Activated CD4-positive, alpha-beta T cell treated with anti-CD3 and anti-CD28 coated beads, Interleukin-2, amount 10 ng/mL, durations not matched to agents 7 days and 5 days (primary cell): ENCODE results near the gene AASS. TPM values are rescaled to one million over a fixed set of nuclear protein-coding genes. Genes with fewer than 3 reads are reported as not detected.
"Not testable (repeated sequence)": the region's sequence is repeated elsewhere in the genome, so short reads cannot be mapped to it uniquely, and the experiment has no call there.

Experiments
- CTCF ChIA-PET: fragments of 350-600 bp; sonication (Branson Sonifier 250); formaldehyde crosslinking; loops from one replicate; lab custom pipeline; 2021; ENCODE audit warnings: antibody characterized with exemption; lab: Charles Lee
- POLR2A ChIA-PET: fragments of 350-600 bp; sonication (Branson Sonifier 250); formaldehyde crosslinking; loops from one replicate; lab custom pipeline; 2021; ENCODE audit warnings: antibody characterized with exemption; lab: Charles Lee
- DNase-seq: peaks from one replicate; pipeline ENCODE4 v3.0.0-alpha.2; 2020
- H3K27ac Mint-ChIP-seq: one replicate; pipeline ENCODE4 v1.8.0; 2021; ENCODE audit warnings: mild to moderate bottlenecking, moderate library complexity, mixed read lengths
- H3K27me3 Mint-ChIP-seq: one replicate; pipeline ENCODE4 v1.8.0; 2021; ENCODE audit warnings: mixed read lengths
- H3K36me3 Mint-ChIP-seq: one replicate; pipeline ENCODE4 v1.8.0; 2021; ENCODE audit warnings: low read depth, mixed read lengths
- H3K4me1 Mint-ChIP-seq: one replicate; pipeline ENCODE4 v1.8.0; 2021; ENCODE audit warnings: mixed read lengths
- H3K4me3 Mint-ChIP-seq: one replicate; pipeline ENCODE4 v1.8.0; 2021; ENCODE audit warnings: mild to moderate bottlenecking, moderate library complexity, mixed read lengths
- H3K9me3 Mint-ChIP-seq: one replicate; pipeline ENCODE4 v1.8.0; 2021; ENCODE audit warnings: mixed read lengths
- total RNA-seq, 2 experiments: library from RNA; stranded (reverse); gene quantifications; one replicate each; pipeline ENCODE4 v1.2.3, GENCODE V29; 2021

Gene AASS
- total RNA-seq, result under 1 TPM; 0.62 to 0.84 TPM

DNA sequence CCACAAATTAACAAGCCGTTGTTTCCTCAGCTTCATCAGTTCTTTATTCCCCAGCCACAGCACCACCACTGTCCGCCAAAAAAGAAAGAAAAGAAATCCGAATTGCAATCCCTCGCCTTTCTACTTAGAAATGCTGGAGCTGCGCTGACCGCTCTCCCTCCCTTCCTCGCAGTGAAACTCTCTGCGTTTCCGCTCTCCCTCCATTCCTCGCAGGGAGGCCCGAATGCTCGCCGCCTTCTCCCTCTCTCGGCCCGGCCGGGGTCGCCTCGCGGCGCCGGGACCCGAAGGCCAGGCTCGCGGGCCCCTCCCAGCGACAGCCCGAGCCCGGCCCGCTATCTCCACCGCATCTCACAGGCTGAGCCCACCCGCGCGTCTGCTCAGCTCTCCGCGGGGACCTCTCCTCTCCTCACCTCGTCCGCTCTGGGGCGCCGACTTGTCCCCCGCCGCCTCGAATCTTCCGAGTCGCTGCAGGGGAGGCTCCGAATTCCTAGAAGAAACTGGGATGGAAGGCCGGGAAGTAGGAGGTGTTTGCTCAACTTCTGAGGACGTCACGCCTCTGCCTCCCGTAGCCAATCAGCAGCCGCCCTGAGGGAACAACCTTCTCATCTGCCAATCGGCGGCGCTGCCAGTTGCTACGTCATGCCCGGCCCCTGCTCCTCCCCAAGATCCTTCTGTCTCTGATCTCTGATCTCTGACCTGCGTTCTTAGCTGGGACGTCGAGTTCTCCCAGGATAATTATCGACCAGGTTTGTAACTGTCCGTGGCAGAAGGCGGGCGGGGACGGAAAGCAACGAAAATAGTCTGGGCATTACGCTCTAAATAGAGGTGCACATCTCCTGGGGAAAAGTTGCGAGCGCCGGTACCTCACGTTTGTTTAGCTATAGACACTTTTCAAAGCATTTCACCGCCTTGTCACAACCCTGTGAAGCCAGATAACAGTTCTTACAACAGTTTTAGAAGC, at the start of gene AASS:
TSS of gene AASS (minus strand) at position 499 of the 961 bp plus-strand sequence. CDS start 10,523 bp downstream, outside the sequence.
- peak; percentile 84 for DNase-seq
- Mint-ChIP-seq H3K9me3 (no peaks in the 10 kb centered on the region), H3K27ac (peak within 1 kb of the TSS; percentile 51), H3K27me3 (peaks cover 32% of the 10 kb centered on the region), H3K4me3 (peak within 1 kb of the TSS; percentile 86), H3K4me1 (peaks cover 19% of the 10 kb centered on the region), H3K36me3 (no peaks in the 10 kb centered on the region)
- CTCF ChIA-PET, result no interaction called here
- POLR2A ChIA-PET, result no interaction called here

DNA sequence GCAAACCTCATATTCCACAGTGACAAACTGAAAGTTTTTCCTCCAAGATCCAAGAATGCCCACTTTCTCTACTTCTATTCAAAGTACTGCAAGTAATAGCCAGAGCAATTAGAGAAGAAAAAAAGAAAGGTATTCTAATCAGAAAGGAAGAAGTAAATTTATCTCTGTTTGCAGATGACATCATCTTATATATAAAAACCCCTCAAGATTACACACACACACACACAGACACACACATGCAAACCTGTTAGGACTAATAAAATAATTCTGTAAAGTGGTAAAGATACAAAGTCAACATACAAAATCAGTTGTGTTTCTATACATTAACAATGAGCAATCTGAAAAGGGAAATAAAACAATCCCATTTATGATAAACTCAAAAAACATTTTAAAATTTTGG, 44.7 kb upstream of the AASS start:
- H3K27ac Mint-ChIP-seq, result no peak overlapping the region
- H3K4me3 Mint-ChIP-seq, result no peak overlapping the region
- CTCF ChIA-PET, result no interaction called here
- POLR2A ChIA-PET, result interaction anchor here (0.7 kb wide), 1 partner anchor 118 kb away, joined by 3 read pairs; no protein-coding TSS in a partner anchor
- H3K36me3 Mint-ChIP-seq, result no peaks in the 10 kb centered on the region
- H3K4me1 Mint-ChIP-seq, result no peaks in the 10 kb centered on the region
- DNase-seq, result no peak
- no peaks in the 10 kb centered on the region for H3K27me3 Mint-ChIP-seq
- no peaks in the 10 kb centered on the region for H3K9me3 Mint-ChIP-seq

DNA sequence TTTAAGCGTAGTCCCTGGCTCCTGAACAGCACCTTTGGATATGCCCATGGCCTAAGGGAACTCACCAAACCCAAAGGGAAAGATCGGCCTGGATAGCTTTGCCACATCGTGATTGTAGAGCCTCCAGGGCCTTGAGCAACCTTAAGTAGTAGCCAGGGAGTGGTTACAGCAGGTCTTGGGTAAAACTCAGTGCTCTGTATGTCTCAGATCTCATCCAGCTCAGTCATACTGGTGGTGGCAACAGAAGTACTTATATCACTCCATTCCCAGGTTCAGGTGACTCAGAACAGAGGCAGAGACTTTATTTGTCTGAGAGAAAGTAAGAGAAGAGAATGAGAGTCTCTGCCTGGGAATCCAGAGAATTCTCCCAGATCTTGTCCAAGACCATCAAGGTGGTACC, 39.1 kb upstream of the AASS start:
- no peaks in the 10 kb centered on the region for H3K36me3 Mint-ChIP-seq
- ChIA-PET CTCF (no interaction called here), POLR2A (no interaction called here)
- H3K9me3 Mint-ChIP-seq, result no peaks in the 10 kb centered on the region
- no peaks in the 10 kb centered on the region for H3K27me3 Mint-ChIP-seq
- H3K27ac Mint-ChIP-seq, result no peak overlapping the region
- H3K4me3 Mint-ChIP-seq, result no peak overlapping the region
- DNase-seq, result no peak
- H3K4me1 Mint-ChIP-seq, result no peaks in the 10 kb centered on the region

- Mint-ChIP-seq H3K36me3 (no peaks in the 10 kb centered on the region), H3K4me3 (no peak overlapping the region), H3K9me3 (no peaks in the 10 kb centered on the region), H3K4me1 (no peaks in the 10 kb centered on the region), H3K27me3 (no peaks in the 10 kb centered on the region), H3K27ac (no peak overlapping the region)
- DNase-seq, result no peak
- CTCF ChIA-PET, result no interaction called here
- POLR2A ChIA-PET, result no interaction called here
Measured at GRCh38 chr7:122182081-122182480, 38.0 kb upstream of the AASS start.

DNA sequence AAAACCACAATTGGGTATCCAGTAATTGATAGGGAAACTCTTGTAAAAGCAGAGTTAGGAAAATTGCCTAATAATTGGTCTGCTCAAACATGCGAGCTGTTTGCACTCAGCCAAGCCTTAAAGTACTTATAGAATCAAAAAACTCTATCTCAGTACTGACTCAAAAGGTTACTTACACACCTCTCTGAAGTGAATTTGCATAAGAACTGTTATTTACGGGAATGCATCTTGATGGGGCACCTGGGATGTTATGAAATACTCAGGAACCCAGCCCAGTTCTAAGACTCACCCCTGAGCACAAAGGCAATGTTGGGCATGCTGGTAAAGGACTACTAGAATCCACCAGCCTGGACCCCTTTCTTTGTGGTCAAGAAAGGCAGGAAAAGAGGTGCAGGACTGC, 28.1 kb upstream of the AASS start:
- POLR2A ChIA-PET, CTCF ChIA-PET, H3K36me3 Mint-ChIP-seq, H3K9me3 Mint-ChIP-seq, DNase-seq, H3K27me3 Mint-ChIP-seq, H3K27ac Mint-ChIP-seq, H3K4me3 Mint-ChIP-seq, H3K4me1 Mint-ChIP-seq: not testable (repeated sequence)

GRCh38 chr7:122166740-122167139, 22.7 kb upstream of the AASS start:
- no peaks in the 10 kb centered on the region for H3K36me3 Mint-ChIP-seq
- no peaks in the 10 kb centered on the region for H3K4me1 Mint-ChIP-seq
- H3K9me3 Mint-ChIP-seq, result no peaks in the 10 kb centered on the region
- no peaks in the 10 kb centered on the region for H3K27me3 Mint-ChIP-seq
- ChIA-PET CTCF (no interaction called here), POLR2A (no interaction called here)
- no peak overlapping the region for H3K27ac Mint-ChIP-seq
- DNase-seq, result no peak
- no peak overlapping the region for H3K4me3 Mint-ChIP-seq

GRCh38 chr7:122166275-122166674, 22.2 kb upstream of the AASS start:
- ChIA-PET POLR2A (no interaction called here), CTCF (no interaction called here)
- Mint-ChIP-seq H3K4me3 (no peak overlapping the region), H3K36me3 (no peaks in the 10 kb centered on the region), H3K9me3 (no peaks in the 10 kb centered on the region), H3K4me1 (no peaks in the 10 kb centered on the region), H3K27ac (no peak overlapping the region), H3K27me3 (no peaks in the 10 kb centered on the region)
- DNase-seq, result no peak

DNA sequence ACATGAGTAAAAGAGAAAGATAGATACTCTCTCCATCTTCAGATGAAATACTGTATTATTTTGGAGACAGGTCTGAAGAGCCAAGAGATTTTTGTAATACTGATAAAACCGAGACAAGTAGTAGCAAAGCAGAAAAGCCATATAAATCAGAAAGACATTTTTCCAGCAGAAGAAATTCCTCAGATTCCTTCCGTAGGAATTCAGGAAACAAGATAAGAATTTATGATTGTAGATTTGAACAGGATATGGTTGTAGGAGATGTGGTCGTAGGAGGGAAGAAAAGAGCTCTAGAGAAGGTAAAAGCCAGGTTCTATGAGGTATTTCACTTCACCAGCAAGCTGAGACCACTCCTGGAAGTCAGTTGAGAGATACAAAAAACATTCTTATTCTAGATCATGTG, 17.6 kb upstream of the AASS start:
- H3K4me1 Mint-ChIP-seq, result no peaks in the 10 kb centered on the region
- no peak overlapping the region for H3K4me3 Mint-ChIP-seq
- no peaks in the 10 kb centered on the region for H3K27me3 Mint-ChIP-seq
- ChIA-PET POLR2A (no interaction called here), CTCF (no interaction called here)
- no peaks in the 10 kb centered on the region for H3K36me3 Mint-ChIP-seq
- no peaks in the 10 kb centered on the region for H3K9me3 Mint-ChIP-seq
- no peak overlapping the region for H3K27ac Mint-ChIP-seq
- no peak for DNase-seq

DNA sequence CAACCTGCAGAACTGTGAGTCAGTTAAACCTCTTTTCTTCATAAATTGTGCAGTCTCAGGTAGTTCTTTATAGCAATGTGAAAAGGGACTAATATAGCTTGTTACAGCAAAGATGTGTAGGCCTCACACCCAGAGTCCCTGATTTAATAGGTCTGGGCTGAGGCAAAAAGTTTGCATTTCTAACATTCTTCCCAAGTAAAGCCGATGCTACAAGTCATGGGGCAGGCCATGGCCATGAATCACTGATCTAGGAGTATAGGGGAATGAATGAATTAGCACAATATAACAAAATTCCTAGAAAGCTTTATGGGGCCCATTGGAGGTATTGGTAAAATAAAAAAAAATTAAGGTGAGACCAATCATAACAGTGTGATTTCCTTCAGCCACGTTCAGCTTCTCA, 11.5 kb upstream of the AASS start:
- POLR2A ChIA-PET, result no interaction called here
- no peak overlapping the region for H3K4me3 Mint-ChIP-seq
- no peaks in the 10 kb centered on the region for H3K36me3 Mint-ChIP-seq
- H3K9me3 Mint-ChIP-seq, result no peaks in the 10 kb centered on the region
- no peak for DNase-seq
- H3K27ac Mint-ChIP-seq, result no peak overlapping the region
- CTCF ChIA-PET, result no interaction called here
- no peaks in the 10 kb centered on the region for H3K27me3 Mint-ChIP-seq
- H3K4me1 Mint-ChIP-seq, result no peaks in the 10 kb centered on the region

DNA sequence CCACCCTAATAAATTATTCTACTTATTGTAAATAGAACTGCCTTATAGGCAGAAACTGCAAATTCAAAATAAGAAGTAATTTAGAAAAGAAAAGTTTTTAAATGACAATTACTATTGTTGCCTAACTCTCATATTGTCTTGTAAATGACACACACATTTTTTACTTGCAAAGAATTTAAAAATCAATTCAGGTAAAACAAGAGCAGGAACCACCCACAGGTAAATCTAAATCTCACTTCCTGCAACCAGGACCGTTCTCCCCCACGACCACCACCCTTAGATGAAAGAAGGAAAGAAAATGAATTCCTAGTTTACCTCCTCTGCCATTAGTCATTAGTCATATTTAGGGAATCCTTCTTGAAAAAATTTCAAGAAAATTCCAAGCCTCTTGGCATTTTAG, 4.8 kb upstream of the AASS start:
- Mint-ChIP-seq H3K4me3 (no peak overlapping the region), H3K4me1 (peaks cover 11% of the 10 kb centered on the region), H3K27me3 (peaks cover 11% of the 10 kb centered on the region), H3K36me3 (no peaks in the 10 kb centered on the region), H3K27ac (no peak overlapping the region), H3K9me3 (no peaks in the 10 kb centered on the region)
- ChIA-PET CTCF (no interaction called here), POLR2A (no interaction called here)
- DNase-seq, result no peak

DNA sequence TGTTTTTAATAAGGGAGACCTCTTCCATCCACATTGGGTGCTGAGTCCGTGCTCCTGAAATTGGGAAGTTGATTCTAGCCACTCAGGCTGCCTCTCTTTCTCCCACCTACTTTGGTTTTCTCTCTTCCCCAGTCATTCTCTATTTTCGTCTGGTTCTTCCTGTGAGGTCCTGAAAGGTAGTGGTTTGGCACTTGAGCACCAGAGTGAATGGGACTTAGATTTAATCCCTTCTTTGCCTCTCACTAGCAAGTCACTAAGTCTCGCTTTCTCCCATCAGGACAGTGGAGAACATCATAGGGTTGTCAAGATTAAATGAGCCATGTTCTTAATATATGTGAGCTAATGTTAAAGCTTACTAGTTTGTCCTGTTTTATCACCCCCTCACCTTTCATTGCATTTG, 4.0 kb upstream of the AASS start:
- Mint-ChIP-seq H3K36me3 (no peaks in the 10 kb centered on the region), H3K4me1 (peaks cover 17% of the 10 kb centered on the region), H3K27ac (no peak overlapping the region), H3K9me3 (no peaks in the 10 kb centered on the region), H3K27me3 (peaks cover 19% of the 10 kb centered on the region), H3K4me3 (no peak overlapping the region)
- DNase-seq, result no peak
- POLR2A ChIA-PET, result no interaction called here
- CTCF ChIA-PET, result no interaction called here

- H3K27ac Mint-ChIP-seq, result no peak overlapping the region
- H3K9me3 Mint-ChIP-seq, result no peaks in the 10 kb centered on the region
- peaks cover 33% of the 10 kb centered on the region for H3K27me3 Mint-ChIP-seq
- ChIA-PET CTCF (no interaction called here), POLR2A (no interaction called here)
- DNase-seq, result no peak
- peaks cover 19% of the 10 kb centered on the region for H3K4me1 Mint-ChIP-seq
- H3K4me3 Mint-ChIP-seq, result no peak overlapping the region
- H3K36me3 Mint-ChIP-seq, result no peaks in the 10 kb centered on the region
Measured at GRCh38 chr7:122145937-122146645, 2.0 kb upstream of the AASS start.

DNA sequence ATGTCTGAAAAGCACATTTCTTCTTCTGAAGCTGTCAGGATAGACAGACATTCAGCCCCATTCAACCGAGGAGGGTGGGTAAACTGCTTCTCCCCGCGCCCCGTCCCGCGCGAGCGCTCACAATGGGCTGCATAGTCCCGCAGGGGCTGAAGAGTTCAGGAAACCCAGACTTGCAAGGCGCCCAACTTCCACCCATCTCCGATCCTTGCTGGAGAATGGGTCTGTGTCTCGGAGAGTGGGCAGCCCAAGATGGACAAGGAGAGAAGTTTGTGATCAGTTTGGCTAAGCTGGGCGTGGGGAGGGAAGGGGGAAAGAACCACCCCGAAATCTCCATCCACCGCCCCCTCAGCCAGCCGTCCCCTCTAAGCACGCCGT, 686 bp downstream of the AASS start:
- Mint-ChIP-seq H3K9me3 (no peaks in the 10 kb centered on the region), H3K36me3 (no peaks in the 10 kb centered on the region), H3K27me3 (peaks cover 34% of the 10 kb centered on the region), H3K4me1 (peaks cover 19% of the 10 kb centered on the region), H3K4me3 (peak overlapping the region; percentile 86), H3K27ac (peak overlapping the region; percentile 51)
- no peak for DNase-seq
- POLR2A ChIA-PET, result no interaction called here
- CTCF ChIA-PET, result no interaction called here
